HepG2 (cell line): ENCODE data around the gene CCDC3. TPM values are rescaled to one million over a fixed set of nuclear protein-coding genes. Genes with fewer than 3 reads are reported as not detected.

ENCODE experiments used
- ATAC-seq: fragments of 200-7000 bp; cut with Tn5 transposase; 3 replicates; pipeline ENCODE4 v1.9.1; 2020; ENCODE audit warnings: mild to moderate bottlenecking, moderate library complexity
- BruUV-seq: library from RNA; stranded (reverse); fragments of 400-500 nt; replicated peaks from 2 replicates; lab custom pipeline; 2021; lab: Mats Ljungman, UMichigan
- CTCF ChIA-PET: fragments of 300-600 bp; formaldehyde crosslinking; extraction: SDS; loops from one replicate; lab custom pipeline; 2021; ENCODE audit warnings: low total read pairs, inconsistent platforms, low intra/inter-chr PET ratio; lab: Yijun Ruan, JAX
- POLR2A ChIA-PET: fragments of 350-600 bp; sonication (Branson Sonifier 250); formaldehyde crosslinking; loops from one replicate; lab custom pipeline; 2020; ENCODE audit warnings: antibody characterized with exemption, inconsistent platforms; lab: Yijun Ruan, JAX
- DNase-seq: peaks from one replicate; pipeline ENCODE4 v3.0.0-alpha.2; 2015; ENCODE audit warnings: low spot score
- FAIRE-seq: peaks from 3 replicates; lab custom pipeline; 2011; peaks lifted over from hg19 to GRCh38; lab: Jason Lieb, UNC
- H2AFZ ChIP-seq: one replicate; pipeline ENCODE4 v1.6.1; 2011; ENCODE audit warnings: low read length, inconsistent platforms
- H3K27ac ChIP-seq: fragments of 300-600 bp; 3 replicates; pipeline ENCODE4 v1.8.0; 2011; ENCODE audit warnings: mixed run types, mild to moderate bottlenecking, mixed read lengths, low read length, inconsistent platforms; ENCODE audit not compliant: insufficient read depth; ENCODE audit errors: extremely low read length
- H3K27me3 ChIP-seq, 2 experiments: fragments of 200-600 bp in 1 of 2; 2 replicates in 1 of 2; 3 replicates in 1 of 2; pipeline versions ENCODE4 v1.6.0 to v1.8.0; 2011; ENCODE audit warnings: low read length in 2 of 2, mild to moderate bottlenecking in 2 of 2, moderate library complexity in 2 of 2, inconsistent platforms in 1 of 2; ENCODE audit not compliant: insufficient read depth in 2 of 2, control insufficient read depth in 1 of 2
- H3K36me3 ChIP-seq, 2 experiments: fragments of 200-600 bp in 1 of 2; replicated peaks in 1 of 2; 2 replicates in 1 of 2; 3 replicates in 1 of 2; pipeline versions ENCODE4 v1.5.1 to v1.8.0; 2011; ENCODE audit warnings: low read length in 2 of 2, inconsistent platforms in 1 of 2; ENCODE audit not compliant: insufficient read depth in 2 of 2, control insufficient read depth in 1 of 2
- H3K4me1 ChIP-seq: 2 replicates; pipeline ENCODE4 v1.5.1; 2012; ENCODE audit warnings: low read length, inconsistent platforms; ENCODE audit not compliant: insufficient read depth
- H3K4me2 ChIP-seq: 2 replicates; pipeline ENCODE4 v1.6.0; 2011; ENCODE audit warnings: low read depth, low read length, inconsistent platforms
- H3K4me3 ChIP-seq, 3 experiments: fragments of 200-600 bp in 1 of 3; sonication (generic), shearing (Covaris generic) in 1 of 3; replicated peaks in 1 of 3; 2 replicates each; pipeline ENCODE4 v1.5.1; 2011 to 2016; ENCODE audit warnings: low read length in 3 of 3, inconsistent platforms in 2 of 3, low read depth in 2 of 3, mild to moderate bottlenecking in 2 of 3, control low read depth in 1 of 3, mixed read lengths in 1 of 3; ENCODE audit not compliant: insufficient read depth in 1 of 3
- H3K79me2 ChIP-seq: one replicate; pipeline ENCODE4 v1.6.1; 2011; ENCODE audit warnings: low read length, inconsistent platforms; ENCODE audit not compliant: insufficient read depth
- H3K9ac ChIP-seq: 2 replicates; pipeline ENCODE4 v1.6.0; 2011; ENCODE audit warnings: mild to moderate bottlenecking, low read depth, low read length, inconsistent platforms; ENCODE audit not compliant: insufficient read depth
- H3K9me3 ChIP-seq: 2 replicates; pipeline ENCODE4 v1.5.1; 2012; ENCODE audit warnings: mild to moderate bottlenecking, low read length
- H4K20me1 ChIP-seq: 2 replicates; pipeline ENCODE4 v1.6.0; 2011; ENCODE audit warnings: inconsistent platforms, mild to moderate bottlenecking, low read length, moderate library complexity; ENCODE audit not compliant: insufficient read depth
- BRCA1 ChIP-seq: sonication (generic); formaldehyde crosslinking; IDR thresholded peaks from 2 replicates; pipeline ENCODE4 v1.4.0; 2020; ENCODE audit warnings: missing genetic modification reagents
- ERF ChIP-seq: IDR thresholded peaks from 2 replicates; pipeline ENCODE4 v1.6.1; 2018; ENCODE audit warnings: missing biosample characterization, missing genetic modification reagents
- FOXJ3 ChIP-seq: sonication (generic); formaldehyde crosslinking; IDR thresholded peaks from 2 replicates; pipeline ENCODE4 v1.4.0; 2020; ENCODE audit warnings: missing genetic modification reagents, mild to moderate bottlenecking, borderline replicate concordance
- GABPB1 ChIP-seq: IDR thresholded peaks from 2 replicates; pipeline ENCODE4 v1.6.1; 2016; ENCODE audit warnings: mild to moderate bottlenecking, missing genetic modification reagents, moderate library complexity, missing compliant biosample characterization
- GATAD2A ChIP-seq: IDR thresholded peaks from 2 replicates; pipeline ENCODE4 v1.6.1; 2016
- LBX2 ChIP-seq: sonication (generic); formaldehyde crosslinking; IDR thresholded peaks from 2 replicates; pipeline ENCODE4 v1.5.0; 2020; ENCODE audit warnings: missing genetic modification reagents, mild to moderate bottlenecking, borderline replicate concordance
- NONO ChIP-seq, 2 experiments: fragments of 450-650 bp in 1 of 2; sonication (generic) in 1 of 2; formaldehyde crosslinking in 1 of 2; IDR thresholded peaks in 1 of 2; conservative IDR thresholded peaks in 1 of 2; 2 replicates each; pipeline versions ENCODE4 v1.6.1 to v1.8.0; 2017 to 2022; ENCODE audit warnings: mild to moderate bottlenecking in 1 of 2, missing genetic modification reagents in 1 of 2, moderate library complexity in 1 of 2
- THRA ChIP-seq: sonication (generic); formaldehyde crosslinking; IDR thresholded peaks from 2 replicates; pipeline ENCODE4 v1.4.0; 2020; ENCODE audit warnings: missing genetic modification reagents, borderline replicate concordance
- ZBTB26 ChIP-seq: IDR thresholded peaks from 2 replicates; pipeline ENCODE4 v1.6.1; 2016; ENCODE audit warnings: missing compliant biosample characterization, missing genetic modification reagents, borderline replicate concordance
- ZNF225 ChIP-seq: sonication (generic); formaldehyde crosslinking; IDR thresholded peaks from 2 replicates; pipeline ENCODE4 v1.4.0; 2020; ENCODE audit warnings: mild to moderate bottlenecking, missing genetic modification reagents
- ZNF556 ChIP-seq: sonication (generic); formaldehyde crosslinking; IDR thresholded peaks from 2 replicates; pipeline ENCODE4 v1.4.0; 2020; ENCODE audit warnings: mild to moderate bottlenecking, missing genetic modification reagents, borderline replicate concordance
- ZNF639 ChIP-seq: conservative IDR thresholded peaks from 2 replicates; pipeline ENCODE4 v1.6.1; 2018; ENCODE audit warnings: missing genetic modification reagents
- WGBS: methylation state at CpG from one replicate; pipeline ENCODE4 v1.1.6; 2017; ENCODE audit warnings: low lambda C conversion rate; 5-methylcytosine and 5-hydroxymethylcytosine counted together
- in situ Hi-C: cut with HindIII; loops from 2 replicates; pipeline ENCODE4 v1.10.0; 2017; ENCODE audit warnings: low pct_unique_long_range_greater_than_20kb; ENCODE audit not compliant: extremely low pct_ligation_motif_present
- intact Hi-C: fragments of 100-400 bp; cut with micrococcal nuclease; formaldehyde crosslinking; loops from one replicate; pipeline ENCODE4 v1.10.0; 2022; ENCODE audit not compliant: unreplicated experiment
- polyA plus RNA-seq, 8 experiments: library from polyadenylated mRNA; depleted of rRNA in 3 of 8; stranded (reverse) in 7 of 8; unstranded in 1 of 8; fragments of >200 nt; fragmentation: Illumina TruSeq in 4 of 8; extraction: Trizol in 4 of 8; gene quantifications; 2 replicates each; pipeline versions ENCODE4 v1.2.1 to v1.2.3, GENCODE V29; 2011 to 2016; ENCODE audit warnings: low read depth in 4 of 8, missing spikeins in 1 of 8, mixed read lengths in 1 of 8; ENCODE audit not compliant: insufficient read depth in 1 of 8
- total RNA-seq, 5 experiments: library from RNA; depleted of rRNA; stranded (reverse); fragments of >200 nt; fragmentation: Illumina TruSeq; extraction: Trizol; gene quantifications; 2 replicates each; pipeline ENCODE4 v1.2.3, GENCODE V29; 2016; ENCODE audit warnings: low read depth in 1 of 5
- TF ChIP-seq, protein P1 (sequence below): sonication (generic); formaldehyde crosslinking; IDR thresholded peaks from 2 replicates; pipeline ENCODE4 v1.8.0; 2022; ENCODE audit warnings: missing genetic modification reagents, low read depth, mild to moderate bottlenecking, borderline replicate concordance
- TF ChIP-seq, protein P2 (sequence below): sonication (generic); IDR thresholded peaks from 2 replicates; pipeline ENCODE4 v1.6.1; 2016; ENCODE audit warnings: low read depth, borderline replicate concordance

Gene CCDC3
- total and polyA plus RNA-seq, 2 of the 13 experiments (the other 11 are each of a cell fraction or from before 2014, with no cell fraction given): not detected

DNA sequence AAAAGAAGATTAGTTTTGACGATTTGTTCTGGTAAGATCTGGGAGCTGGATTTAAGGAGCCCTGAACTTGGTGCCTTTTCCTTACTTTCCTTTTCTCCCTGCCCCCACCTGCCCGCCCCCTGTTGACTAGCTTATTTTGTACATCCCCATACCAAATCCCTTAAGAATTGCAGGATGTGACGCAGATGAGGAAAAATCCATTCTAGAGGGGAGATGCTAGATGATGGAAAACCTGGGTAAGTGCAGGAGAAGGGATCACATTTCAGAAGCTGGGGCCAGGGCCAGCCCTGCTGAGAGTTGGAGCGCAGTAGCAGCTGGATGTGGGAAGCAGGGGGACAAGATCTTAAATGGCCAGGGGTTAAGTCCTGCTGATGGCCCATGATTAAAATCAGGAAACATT, 93.9 kb downstream of the CCDC3 start:
- Histone ChIP-seq H3K36me3 (no peaks in the 10 kb centered on the region), H4K20me1 (no peaks in the 10 kb centered on the region), H3K27me3 (peaks cover 0 to 2% of the 10 kb centered on the region in 2 experiments; a peak in 1 of 5 replicates), H3K79me2 (no peaks in the 10 kb centered on the region), H3K4me1 (no peaks in the 10 kb centered on the region), H3K27ac (no peak overlapping the region), H3K9ac (no peak overlapping the region), H3K4me3 (no peak overlapping the region), H3K9me3 (no peaks in the 10 kb centered on the region), H2AFZ (no peak overlapping the region), H3K4me2 (no peak overlapping the region)
- ChIA-PET CTCF (no interaction called here), POLR2A (no interaction called here)
- no peak for DNase-seq
- BruUV-seq: no TSS peak
- intact Hi-C loops: no loop called here
- ATAC-seq: no peak
- FAIRE-seq: no peak
- in situ Hi-C loops: no loop called here
- 43% methylated on average over 4 of the region's 4 CpGs for WGBS
- TF ChIP-seq ZNF225 (no peak), LBX2 (CRISPR knock-in tag) (no peak), ZNF556 (CRISPR knock-in tag) (no peak), NONO (IDR thresholded peaks at IDR 0.05) (no peak), NONO (CRISPR knock-in tag; conservative IDR thresholded peaks at IDR 0.05) (no peak), THRA (no peak), ERF (CRISPR knock-in tag) (no peak), BRCA1 (CRISPR knock-in tag) (no peak), ZBTB26 (CRISPR knock-in tag) (no peak), ZNF639 (CRISPR knock-in tag) (no peak), GATAD2A (no peak), GABPB1 (CRISPR knock-in tag) (no peak), FOXJ3 (CRISPR knock-in tag) (no peak)
- TF ChIP-seq, protein P1, sequence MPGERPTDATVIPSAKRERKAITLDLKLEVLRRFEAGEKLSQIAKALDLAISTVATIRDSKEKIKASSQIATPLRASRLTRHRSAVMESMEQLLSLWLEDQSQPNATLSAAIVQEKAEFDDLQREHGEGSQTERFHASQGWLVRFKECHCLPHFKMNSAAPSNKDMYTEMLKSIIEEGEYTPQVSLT: no peak
- TF ChIP-seq, protein P2, sequence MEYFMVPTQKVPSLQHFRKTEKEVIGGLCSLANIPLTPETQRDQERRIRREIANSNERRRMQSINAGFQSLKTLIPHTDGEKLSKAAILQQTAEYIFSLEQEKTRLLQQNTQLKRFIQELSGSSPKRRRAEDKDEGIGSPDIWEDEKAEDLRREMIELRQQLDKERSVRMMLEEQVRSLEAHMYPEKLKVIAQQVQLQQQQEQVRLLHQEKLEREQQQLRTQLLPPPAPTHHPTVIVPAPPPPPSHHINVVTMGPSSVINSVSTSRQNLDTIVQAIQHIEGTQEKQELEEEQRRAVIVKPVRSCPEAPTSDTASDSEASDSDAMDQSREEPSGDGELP: no peak
